HG03439 (cell line): ENCODE results near the gene CABLES1.

Source experiments
- ATAC-seq: cut with Tn5 transposase; IDR thresholded peaks from one replicate; pipeline ENCODE4 v1.9.1; 2021; ENCODE audit warnings: mild to moderate bottlenecking, moderate library complexity; ENCODE audit not compliant: unreplicated experiment

The CABLES1 gene

DNA sequence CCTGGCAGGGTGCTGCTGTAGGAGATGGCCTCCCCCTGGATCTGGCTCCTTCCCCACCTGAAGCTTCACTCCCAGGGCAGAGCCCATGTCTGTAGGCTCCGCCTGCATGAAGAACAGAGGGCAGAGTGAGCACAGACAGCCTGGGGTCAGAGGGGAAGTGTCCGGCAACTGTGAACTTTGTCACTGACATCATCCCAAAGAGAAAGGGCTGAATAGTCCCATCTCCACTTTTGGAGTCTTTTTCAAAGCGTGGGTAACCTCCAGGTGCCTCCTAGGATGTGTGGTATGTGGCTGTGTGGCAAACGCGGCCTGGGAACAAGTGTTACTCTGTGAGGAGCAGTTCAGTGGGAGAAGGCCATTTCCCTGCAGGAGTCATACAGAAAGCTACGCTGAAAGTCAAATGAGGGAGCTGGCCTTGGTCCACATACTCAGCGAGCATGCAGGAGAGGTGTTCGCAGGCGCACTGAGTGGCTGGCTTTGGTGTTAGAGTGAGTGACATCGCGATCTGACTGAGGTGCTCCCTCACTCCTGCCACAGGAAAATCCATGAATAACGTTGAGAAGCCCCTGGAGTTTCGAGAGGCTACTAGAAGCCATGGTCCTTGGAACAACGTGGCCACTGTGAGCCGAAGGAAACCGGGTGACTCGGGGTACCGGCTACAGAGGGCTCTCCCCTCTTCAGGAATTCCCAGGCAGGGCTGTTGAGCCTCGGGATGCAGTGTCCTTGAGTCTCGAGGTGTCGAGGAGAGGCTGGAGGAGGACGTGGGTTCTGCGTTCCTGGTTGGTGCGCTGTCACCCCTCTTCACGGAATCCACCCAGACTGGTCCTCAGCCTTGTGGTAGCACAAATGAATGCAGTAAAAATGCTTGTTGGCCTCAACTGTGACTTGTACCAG lies 54.7 kb downstream of the CABLES1 start:
- ATAC-seq, result no peak

GRCh38 chr18:23191232-23191631 lies 55.9 kb downstream of the CABLES1 start:
- ATAC-seq, result no peak

GRCh38 chr18:23193742-23194141 lies 58.5 kb downstream of the CABLES1 start:
- no peak for ATAC-seq

- ATAC-seq, result no peak
Measured at GRCh38 chr18:23194155-23194996, 59.1 kb downstream of the CABLES1 start.

DNA sequence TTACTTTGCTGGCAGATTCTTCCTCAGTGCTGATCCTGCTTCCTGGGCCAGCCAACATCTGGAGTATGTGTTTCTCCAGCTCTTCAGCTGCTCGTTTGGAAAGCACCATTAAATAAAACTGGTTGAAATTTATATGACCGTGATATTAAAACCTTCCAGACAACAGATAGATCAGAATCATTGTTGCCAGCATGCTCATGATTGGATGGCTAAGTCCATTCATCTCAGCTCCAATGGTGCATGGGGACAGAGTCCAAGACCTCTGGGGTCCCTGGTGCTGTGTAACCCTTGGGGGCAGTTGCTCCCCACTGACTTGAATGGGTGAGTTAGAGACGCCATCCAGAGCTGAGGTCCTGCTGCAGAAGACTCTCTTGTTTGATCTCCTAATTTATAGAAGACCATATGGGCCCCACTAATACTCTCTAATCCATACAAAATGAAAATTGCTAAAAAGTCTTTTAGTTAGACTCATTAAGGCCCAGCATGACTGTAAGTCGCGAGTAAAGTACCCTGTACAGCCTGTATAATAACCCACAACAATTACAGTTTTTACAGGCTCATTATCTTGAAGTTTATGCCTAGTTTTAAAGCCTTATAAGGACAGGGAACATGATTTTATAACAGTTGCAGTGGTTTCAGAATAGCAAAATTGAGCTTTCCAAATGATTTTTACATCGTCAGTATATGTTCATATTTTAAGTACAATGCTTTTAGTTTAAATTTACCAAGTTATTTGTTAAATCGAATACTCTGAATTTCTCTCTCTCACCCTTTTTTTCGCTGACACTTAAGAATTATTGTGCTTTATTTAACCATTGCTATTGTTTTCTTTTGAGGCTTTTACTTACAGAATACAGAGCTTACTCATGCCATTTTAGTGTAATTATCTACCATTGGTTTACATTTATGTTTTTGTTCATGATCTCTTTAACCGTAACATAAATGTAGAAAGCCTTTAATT lies 60.0 kb downstream of the CABLES1 start:
- ATAC-seq, result no peak

- ATAC-seq, result no peak
Measured at GRCh38 chr18:23196119-23197007, 61.1 kb downstream of the CABLES1 start.

GRCh38 chr18:23198217-23198845 lies 63.0 kb downstream of the CABLES1 start:
- ATAC-seq, result no peak

DNA sequence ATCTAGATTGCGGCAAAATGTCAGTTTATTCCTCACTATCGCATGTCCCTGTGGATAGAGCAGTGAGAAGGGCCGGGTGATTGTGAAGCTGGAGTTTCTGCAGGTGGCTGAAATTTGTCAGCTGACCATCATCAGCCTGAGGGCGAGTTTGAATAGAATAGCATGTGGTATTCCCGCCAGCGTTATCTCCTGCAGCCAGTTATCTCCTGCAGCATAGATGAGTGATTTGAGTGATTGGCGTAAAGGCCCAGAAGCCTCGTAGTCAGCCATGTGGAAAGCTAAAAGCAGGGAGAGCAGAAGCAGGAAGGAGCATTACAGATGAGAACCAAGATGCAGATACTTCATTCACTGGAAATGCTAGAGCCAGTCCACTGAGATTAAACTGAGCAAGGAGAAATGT lies 65.5 kb downstream of the CABLES1 start:
- ATAC-seq, result no peak

- ATAC-seq, result no peak
Measured at GRCh38 chr18:23201741-23202140, 66.5 kb downstream of the CABLES1 start.

DNA sequence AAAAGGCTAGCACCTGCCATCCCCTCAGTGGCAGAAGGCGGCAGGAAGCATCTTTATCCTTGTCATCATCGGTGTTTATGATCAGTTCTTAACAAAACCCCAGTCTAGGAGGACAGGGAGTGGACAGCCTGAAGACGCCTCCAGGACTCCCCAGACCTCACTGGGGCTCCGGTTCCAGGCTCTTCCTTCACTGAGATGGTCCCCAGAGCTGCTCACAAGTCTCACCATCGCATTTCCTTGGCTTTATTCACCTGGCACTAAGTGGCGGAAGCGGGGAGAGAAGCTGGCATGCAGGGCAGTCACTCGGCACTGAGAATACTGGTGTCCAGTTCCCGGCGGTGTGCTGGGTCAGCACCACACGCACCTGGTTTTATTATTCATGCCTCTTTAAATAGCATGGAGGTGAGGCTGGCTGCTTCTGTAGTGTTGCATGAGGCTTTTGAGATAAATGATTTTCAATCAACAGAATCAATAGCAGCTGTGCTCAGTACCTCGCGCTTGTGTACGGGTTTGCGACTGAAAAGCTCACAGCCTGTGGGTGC lies 68.7 kb downstream of the CABLES1 start:
- ATAC-seq, result no peak

DNA sequence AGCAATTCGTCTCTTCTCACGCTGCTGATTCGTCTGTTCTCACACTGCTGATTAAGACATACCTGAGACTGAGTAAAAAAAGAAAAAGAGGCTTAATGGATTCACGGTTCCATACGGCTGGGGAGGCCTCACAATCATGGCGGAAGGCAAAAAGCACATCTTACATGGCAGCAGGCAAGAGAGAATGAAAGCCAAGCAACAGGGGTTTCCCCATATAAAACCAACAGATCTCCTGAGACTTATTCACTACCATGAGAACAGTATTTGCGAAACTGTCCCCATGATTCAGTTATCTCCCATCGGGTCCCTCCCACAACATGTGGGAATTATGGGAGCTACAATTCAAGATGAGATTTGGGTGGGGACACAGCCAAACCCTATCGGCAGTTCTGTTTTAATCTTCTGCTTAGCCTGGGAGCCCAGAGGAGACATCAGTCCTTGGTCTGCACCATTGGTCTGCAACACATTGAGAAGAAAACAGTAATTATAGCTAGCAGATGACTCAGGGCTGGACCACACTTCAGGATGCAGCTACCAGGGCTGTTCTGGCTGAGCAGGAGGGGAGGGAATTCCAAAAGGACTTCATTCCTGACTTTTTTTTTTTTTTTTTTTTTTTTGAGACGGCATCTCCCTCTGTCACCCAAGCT lies 69.4 kb downstream of the CABLES1 start:
- ATAC-seq, result no peak

DNA sequence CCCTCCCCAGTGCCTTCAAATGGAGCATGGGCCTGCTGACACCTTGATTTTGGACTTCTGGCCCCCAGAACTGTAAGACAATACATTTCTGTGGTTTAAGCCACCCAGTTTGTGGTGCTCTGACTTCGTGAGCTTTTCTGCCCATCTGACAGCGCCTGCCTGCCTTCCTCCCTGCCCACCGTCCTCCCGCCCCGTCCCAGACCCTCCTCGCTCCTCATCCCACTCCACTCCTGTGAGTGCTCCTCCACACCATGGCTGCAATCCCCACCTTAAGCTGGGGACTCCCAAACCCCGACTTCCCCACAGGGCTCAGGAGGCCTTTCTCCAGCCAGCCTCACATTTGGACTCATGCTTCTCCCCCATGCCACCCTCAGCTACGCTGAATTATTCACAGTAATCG lies 70.7 kb downstream of the CABLES1 start:
- ATAC-seq, result no peak

- no peak for ATAC-seq
Measured at GRCh38 chr18:23207191-23207955, 72.1 kb downstream of the CABLES1 start.

- no peak for ATAC-seq
Measured at GRCh38 chr18:23207994-23208393, 72.7 kb downstream of the CABLES1 start.

DNA sequence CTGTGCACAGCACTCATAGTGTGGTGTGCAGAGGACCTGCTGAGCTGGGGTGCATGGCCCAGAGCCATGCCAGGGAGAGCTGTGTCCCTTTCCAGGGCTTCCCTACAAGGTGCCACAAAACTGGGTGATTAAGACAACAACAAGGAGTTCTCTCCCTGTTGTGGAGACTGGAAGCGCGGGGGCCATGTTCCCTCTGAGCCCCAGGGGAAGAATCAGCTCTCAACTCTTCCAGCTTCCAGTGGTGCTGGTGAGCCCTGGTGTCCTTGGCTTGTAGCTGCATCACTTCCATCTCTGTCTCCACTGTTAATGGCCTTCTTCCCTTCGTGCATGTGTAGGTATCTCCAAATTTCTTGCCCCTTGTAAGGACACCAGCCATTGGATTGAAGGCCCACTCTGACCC lies 73.3 kb downstream of the CABLES1 start:
- ATAC-seq, result no peak

DNA sequence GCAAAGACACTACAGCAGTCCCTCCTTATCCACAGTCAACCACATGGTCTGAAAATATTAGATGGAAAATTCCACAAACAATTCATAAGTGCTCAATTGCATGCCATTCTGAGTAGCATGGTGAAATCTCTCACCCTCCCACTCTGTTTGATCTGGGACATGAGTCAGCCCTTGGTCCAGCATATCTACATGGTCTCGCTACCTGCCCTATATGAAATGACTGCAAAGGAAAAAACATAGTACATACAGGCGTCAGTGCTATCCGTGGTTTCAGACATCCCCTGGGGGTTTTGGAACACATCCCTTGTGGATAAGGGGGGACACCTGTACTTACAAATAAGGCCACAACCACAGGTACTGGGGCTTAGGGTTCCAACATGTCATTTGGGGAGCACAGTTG lies 73.7 kb downstream of the CABLES1 start:
- ATAC-seq, result no peak

DNA sequence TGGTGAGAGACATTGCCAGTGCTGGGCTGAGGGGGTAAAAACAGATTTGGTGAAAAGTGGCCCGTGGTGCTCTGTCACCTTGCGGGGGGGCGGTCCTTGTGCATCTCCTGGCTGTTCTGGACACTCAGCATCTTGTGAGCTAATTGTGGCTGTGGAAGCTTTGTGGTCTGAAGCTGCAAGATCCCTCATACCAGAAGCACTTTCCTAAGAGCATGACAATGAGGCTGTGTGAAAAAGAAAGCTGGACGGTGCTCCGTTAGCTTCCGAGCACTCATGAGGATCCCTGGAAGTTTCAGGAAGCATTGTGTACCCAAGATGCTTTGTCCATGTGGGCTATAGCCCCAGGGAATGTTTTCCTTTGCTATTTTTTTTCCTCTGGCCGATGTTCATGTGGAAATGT lies 74.5 kb downstream of the CABLES1 start:
- ATAC-seq, result no peak

GRCh38 chr18:23210526-23210925 lies 75.2 kb downstream of the CABLES1 start:
- no peak for ATAC-seq
